HEK293 (cell line): Measurements from ENCODE around the gene PJA2.

ENCODE experiments used
- BCL11A ChIP-seq: fragments of 450-650 bp; formaldehyde crosslinking; IDR thresholded peaks from 2 replicates; pipeline ENCODE4 v1.5.1; 2016; ENCODE audit warnings: low read depth, missing biosample characterization, missing genetic modification characterization
- WT1 ChIP-seq: fragments of 450-650 bp; formaldehyde crosslinking; IDR thresholded peaks from 2 replicates; pipeline ENCODE4 v1.5.1; 2016; ENCODE audit warnings: missing biosample characterization, missing genetic modification characterization
- ZEB2 ChIP-seq: fragments of 450-650 bp; formaldehyde crosslinking; IDR thresholded peaks from 2 replicates; pipeline ENCODE4 v1.5.1; 2016; ENCODE audit warnings: missing biosample characterization, missing genetic modification characterization
- ZFHX2 ChIP-seq: fragments of 450-650 bp; formaldehyde crosslinking; conservative IDR thresholded peaks from 2 replicates; pipeline ENCODE4 v1.5.1; 2016; ENCODE audit warnings: missing biosample characterization, missing genetic modification characterization
- ZFP69B ChIP-seq: fragments of 450-650 bp; formaldehyde crosslinking; IDR thresholded peaks from 2 replicates; pipeline ENCODE4 v1.5.1; 2016; ENCODE audit warnings: missing biosample characterization, missing genetic modification characterization
- ZNF248 ChIP-seq: fragments of 450-650 bp; formaldehyde crosslinking; IDR thresholded peaks from 2 replicates; pipeline ENCODE4 v1.5.1; 2017; ENCODE audit warnings: missing biosample characterization, missing genetic modification characterization
- ZNF274 ChIP-seq, 2 experiments: fragments of 200-500 bp in 1 of 2; fragments of 450-650 bp in 1 of 2; sonication (Bioruptor generic) in 1 of 2; formaldehyde crosslinking in 1 of 2; IDR thresholded peaks; 2 replicates each; pipeline versions ENCODE4 v1.5.1 to v1.6.1; 2014 to 2016; ENCODE audit warnings: borderline replicate concordance in 1 of 2, inconsistent platforms in 1 of 2, low read length in 1 of 2, missing biosample characterization in 1 of 2, missing genetic modification characterization in 1 of 2
- ZNF404 ChIP-seq: fragments of 450-650 bp; formaldehyde crosslinking; IDR thresholded peaks from 2 replicates; pipeline ENCODE4 v1.5.1; 2017; ENCODE audit warnings: missing biosample characterization, missing genetic modification characterization
- ZNF501 ChIP-seq: fragments of 450-650 bp; formaldehyde crosslinking; IDR thresholded peaks from 2 replicates; pipeline ENCODE4 v1.5.1; 2016; ENCODE audit warnings: missing biosample characterization, missing genetic modification characterization
- ZNF529 ChIP-seq: fragments of 450-650 bp; formaldehyde crosslinking; IDR thresholded peaks from 2 replicates; pipeline ENCODE4 v1.5.1; 2017; ENCODE audit warnings: missing genetic modification characterization, missing biosample characterization; ENCODE audit not compliant: insufficient replicate concordance
- ZNF548 ChIP-seq: fragments of 450-650 bp; formaldehyde crosslinking; IDR thresholded peaks from 2 replicates; pipeline ENCODE4 v1.5.1; 2016; ENCODE audit warnings: missing biosample characterization, missing genetic modification characterization
- ZNF549 ChIP-seq: fragments of 450-650 bp; IDR thresholded peaks from 2 replicates; pipeline ENCODE4 v1.5.1; 2018; ENCODE audit warnings: missing biosample characterization, missing genetic modification characterization, mild to moderate bottlenecking, inconsistent platforms, moderate library complexity
- ZNF558 ChIP-seq: fragments of 450-650 bp; formaldehyde crosslinking; IDR thresholded peaks from 2 replicates; pipeline ENCODE4 v1.5.1; 2016; ENCODE audit warnings: missing biosample characterization, missing genetic modification characterization
- ZNF571 ChIP-seq: fragments of 450-650 bp; formaldehyde crosslinking; IDR thresholded peaks from 2 replicates; pipeline ENCODE4 v1.5.0; 2017; ENCODE audit warnings: missing biosample characterization, missing genetic modification characterization
- ZNF624 ChIP-seq: fragments of 450-650 bp; formaldehyde crosslinking; IDR thresholded peaks from 2 replicates; pipeline ENCODE4 v1.5.1; 2017; ENCODE audit warnings: missing biosample characterization, missing genetic modification characterization
- ZNF626 ChIP-seq: fragments of 450-650 bp; sonication (Bioruptor Pico); formaldehyde crosslinking; IDR thresholded peaks from 2 replicates; pipeline ENCODE4 v1.5.1; 2018; ENCODE audit warnings: missing biosample characterization, missing genetic modification characterization, inconsistent platforms
- ZNF670 ChIP-seq: fragments of 450-650 bp; formaldehyde crosslinking; IDR thresholded peaks from 2 replicates; pipeline ENCODE4 v1.5.1; 2016; ENCODE audit warnings: missing biosample characterization, missing genetic modification characterization, low read depth
- ZNF776 ChIP-seq: fragments of 450-650 bp; formaldehyde crosslinking; IDR thresholded peaks from 2 replicates; pipeline ENCODE4 v1.5.0; 2017; ENCODE audit warnings: missing biosample characterization, missing genetic modification characterization, borderline replicate concordance
- ZSCAN16 ChIP-seq: fragments of 450-650 bp; formaldehyde crosslinking; IDR thresholded peaks from 2 replicates; pipeline ENCODE4 v1.5.1; 2016; ENCODE audit warnings: missing biosample characterization, missing genetic modification characterization
- TF ChIP-seq, protein P1 (sequence below): fragments of 450-650 bp; formaldehyde crosslinking; IDR thresholded peaks from 2 replicates; pipeline ENCODE4 v1.5.1; 2016; ENCODE audit warnings: missing biosample characterization, missing genetic modification characterization
- TF ChIP-seq, protein P2 (sequence below): fragments of 450-650 bp; formaldehyde crosslinking; conservative IDR thresholded peaks from 2 replicates; pipeline ENCODE4 v1.5.1; 2016; ENCODE audit warnings: low read depth, missing biosample characterization, missing genetic modification characterization
- TF ChIP-seq, protein P3 (sequence below): fragments of 450-650 bp; formaldehyde crosslinking; IDR thresholded peaks from 2 replicates; pipeline ENCODE4 v1.5.1; 2017; ENCODE audit warnings: missing biosample characterization, missing genetic modification characterization
- TF ChIP-seq, protein P4 (sequence below): fragments of 450-650 bp; formaldehyde crosslinking; IDR thresholded peaks from 2 replicates; pipeline ENCODE4 v1.5.1; 2016; ENCODE audit warnings: missing biosample characterization, missing genetic modification characterization, borderline replicate concordance
- TF ChIP-seq, protein P5 (sequence below): fragments of 450-650 bp; formaldehyde crosslinking; IDR thresholded peaks from 2 replicates; pipeline ENCODE4 v1.5.1; 2017; ENCODE audit warnings: missing biosample characterization, missing genetic modification characterization
- TF ChIP-seq, protein P6 (sequence below): fragments of 450-650 bp; formaldehyde crosslinking; IDR thresholded peaks from 2 replicates; pipeline ENCODE4 v1.5.1; 2016; ENCODE audit warnings: missing biosample characterization, missing genetic modification characterization

Gene PJA2

DNA sequence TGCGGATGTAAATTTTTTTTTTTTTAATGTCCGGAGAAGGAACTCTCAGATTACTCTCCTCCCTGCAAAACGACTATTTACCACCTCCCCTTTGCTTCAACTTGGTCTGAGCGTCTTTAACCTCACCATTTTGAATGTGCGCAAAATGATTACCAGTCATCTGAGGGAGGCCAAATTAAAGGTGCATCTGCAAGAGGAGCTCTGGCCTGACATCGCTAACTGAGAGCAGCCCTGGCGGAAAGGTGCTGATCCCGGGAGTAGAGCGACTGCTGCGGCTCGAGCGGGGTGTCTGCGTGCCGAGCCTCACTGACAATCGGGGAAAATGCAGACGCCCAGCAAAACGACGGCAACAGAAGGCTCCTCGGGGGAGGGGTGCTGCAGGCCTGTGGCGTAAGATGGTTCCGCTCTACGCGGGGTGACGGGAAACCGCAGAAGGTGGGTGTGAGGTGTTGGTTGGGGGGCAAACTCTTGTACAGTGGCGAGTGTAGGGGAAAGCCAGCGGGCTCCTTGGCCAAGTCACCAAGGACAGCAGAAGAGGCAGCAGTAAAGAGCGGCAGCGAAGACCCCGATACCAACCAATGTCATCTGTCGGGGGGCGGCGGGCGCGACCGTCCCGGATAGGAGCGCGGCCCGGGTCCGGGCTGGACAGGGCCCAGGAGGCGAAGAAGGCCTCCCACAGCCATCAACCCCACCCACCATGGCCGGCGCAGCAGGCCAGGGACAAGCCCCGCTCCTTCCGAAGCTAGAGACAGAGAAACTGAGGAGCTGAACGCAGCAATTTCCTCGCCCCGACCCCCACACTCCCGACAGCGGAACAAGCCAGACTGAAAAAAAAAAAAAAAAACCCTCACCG, 557 bp downstream of the PJA2 start (continued):
- TF ChIP-seq ZNF274 (IDR thresholded peaks at IDR 0.05; ENCODE audit: low read length) (no peak), ZNF274 (tag by site-specific recombination; IDR thresholded peaks at IDR 0.05; ENCODE audit: borderline replicate concordance) (no peak), ZNF248 (tag by site-specific recombination) (no peak), ZEB2 (tag by site-specific recombination) (peak; percentile 75), ZFHX2 (no peak), ZNF549 (tag by site-specific recombination) (no peak), ZNF670 (no peak), ZSCAN16 (tag by site-specific recombination) (peak; percentile 34; the same call in 1 of the 2 replicates), ZNF529 (no peak), ZNF626 (tag by site-specific recombination) (no peak), ZNF501 (tag by site-specific recombination) (peak; percentile 84), ZFP69B (tag by site-specific recombination) (0 out of 2 replicates have a peak, but pooled peaks have one; percentile 63), ZNF624 (tag by site-specific recombination) (no peak), ZNF404 (tag by site-specific recombination) (no peak), ZNF776 (tag by site-specific recombination) (no peak), ZNF558 (tag by site-specific recombination) (0 out of 2 replicates have a peak, but pooled peaks have one; percentile 49), ZNF571 (tag by site-specific recombination) (no peak), BCL11A (tag by site-specific recombination) (no peak), WT1 (peak; percentile 22; the same call in 1 of the 2 replicates), ZNF548 (no peak; the same call in 1 of the 2 replicates)
- TF ChIP-seq, protein P1, sequence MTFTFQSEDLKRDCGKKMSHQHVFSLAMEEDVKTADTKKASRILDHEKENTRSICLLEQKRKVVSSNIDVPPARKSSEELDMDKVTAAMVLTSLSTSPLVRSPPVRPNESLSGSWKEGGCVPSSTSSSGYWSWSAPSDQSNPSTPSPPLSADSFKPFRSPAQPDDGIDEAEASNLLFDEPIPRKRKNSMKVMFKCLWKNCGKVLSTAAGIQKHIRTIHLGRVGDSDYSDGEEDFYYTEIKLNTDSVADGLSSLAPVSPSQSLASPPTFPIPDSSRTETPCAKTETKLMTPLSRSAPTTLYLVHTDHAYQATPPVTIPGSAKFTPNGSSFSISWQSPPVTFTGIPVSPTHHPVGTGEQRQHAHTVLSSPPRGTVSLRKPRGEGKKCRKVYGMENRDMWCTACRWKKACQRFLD (tag by site-specific recombination): no peak
- TF ChIP-seq, protein P2, sequence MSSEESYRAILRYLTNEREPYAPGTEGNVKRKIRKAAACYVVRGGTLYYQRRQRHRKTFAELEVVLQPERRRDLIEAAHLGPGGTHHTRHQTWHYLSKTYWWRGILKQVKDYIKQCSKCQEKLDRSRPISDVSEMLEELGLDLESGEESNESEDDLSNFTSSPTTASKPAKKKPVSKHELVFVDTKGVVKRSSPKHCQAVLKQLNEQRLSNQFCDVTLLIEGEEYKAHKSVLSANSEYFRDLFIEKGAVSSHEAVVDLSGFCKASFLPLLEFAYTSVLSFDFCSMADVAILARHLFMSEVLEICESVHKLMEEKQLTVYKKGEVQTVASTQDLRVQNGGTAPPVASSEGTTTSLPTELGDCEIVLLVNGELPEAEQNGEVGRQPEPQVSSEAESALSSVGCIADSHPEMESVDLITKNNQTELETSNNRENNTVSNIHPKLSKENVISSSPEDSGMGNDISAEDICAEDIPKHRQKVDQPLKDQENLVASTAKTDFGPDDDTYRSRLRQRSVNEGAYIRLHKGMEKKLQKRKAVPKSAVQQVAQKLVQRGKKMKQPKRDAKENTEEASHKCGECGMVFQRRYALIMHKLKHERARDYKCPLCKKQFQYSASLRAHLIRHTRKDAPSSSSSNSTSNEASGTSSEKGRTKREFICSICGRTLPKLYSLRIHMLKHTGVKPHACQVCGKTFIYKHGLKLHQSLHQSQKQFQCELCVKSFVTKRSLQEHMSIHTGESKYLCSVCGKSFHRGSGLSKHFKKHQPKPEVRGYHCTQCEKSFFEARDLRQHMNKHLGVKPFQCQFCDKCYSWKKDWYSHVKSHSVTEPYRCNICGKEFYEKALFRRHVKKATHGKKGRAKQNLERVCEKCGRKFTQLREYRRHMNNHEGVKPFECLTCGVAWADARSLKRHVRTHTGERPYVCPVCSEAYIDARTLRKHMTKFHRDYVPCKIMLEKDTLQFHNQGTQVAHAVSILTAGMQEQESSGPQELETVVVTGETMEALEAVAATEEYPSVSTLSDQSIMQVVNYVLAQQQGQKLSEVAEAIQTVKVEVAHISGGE (tag by site-specific recombination): peak; percentile 50
- TF ChIP-seq, protein P3, sequence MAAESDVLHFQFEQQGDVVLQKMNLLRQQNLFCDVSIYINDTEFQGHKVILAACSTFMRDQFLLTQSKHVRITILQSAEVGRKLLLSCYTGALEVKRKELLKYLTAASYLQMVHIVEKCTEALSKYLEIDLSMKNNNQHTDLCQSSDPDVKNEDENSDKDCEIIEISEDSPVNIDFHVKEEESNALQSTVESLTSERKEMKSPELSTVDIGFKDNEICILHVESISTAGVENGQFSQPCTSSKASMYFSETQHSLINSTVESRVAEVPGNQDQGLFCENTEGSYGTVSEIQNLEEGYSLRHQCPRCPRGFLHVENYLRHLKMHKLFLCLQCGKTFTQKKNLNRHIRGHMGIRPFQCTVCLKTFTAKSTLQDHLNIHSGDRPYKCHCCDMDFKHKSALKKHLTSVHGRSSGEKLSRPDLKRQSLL (tag by site-specific recombination): no peak
- TF ChIP-seq, protein P4, sequence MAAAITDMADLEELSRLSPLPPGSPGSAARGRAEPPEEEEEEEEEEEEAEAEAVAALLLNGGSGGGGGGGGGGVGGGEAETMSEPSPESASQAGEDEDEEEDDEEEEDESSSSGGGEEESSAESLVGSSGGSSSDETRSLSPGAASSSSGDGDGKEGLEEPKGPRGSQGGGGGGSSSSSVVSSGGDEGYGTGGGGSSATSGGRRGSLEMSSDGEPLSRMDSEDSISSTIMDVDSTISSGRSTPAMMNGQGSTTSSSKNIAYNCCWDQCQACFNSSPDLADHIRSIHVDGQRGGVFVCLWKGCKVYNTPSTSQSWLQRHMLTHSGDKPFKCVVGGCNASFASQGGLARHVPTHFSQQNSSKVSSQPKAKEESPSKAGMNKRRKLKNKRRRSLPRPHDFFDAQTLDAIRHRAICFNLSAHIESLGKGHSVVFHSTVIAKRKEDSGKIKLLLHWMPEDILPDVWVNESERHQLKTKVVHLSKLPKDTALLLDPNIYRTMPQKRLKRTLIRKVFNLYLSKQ (tag by site-specific recombination): no peak
- TF ChIP-seq, protein P5, sequence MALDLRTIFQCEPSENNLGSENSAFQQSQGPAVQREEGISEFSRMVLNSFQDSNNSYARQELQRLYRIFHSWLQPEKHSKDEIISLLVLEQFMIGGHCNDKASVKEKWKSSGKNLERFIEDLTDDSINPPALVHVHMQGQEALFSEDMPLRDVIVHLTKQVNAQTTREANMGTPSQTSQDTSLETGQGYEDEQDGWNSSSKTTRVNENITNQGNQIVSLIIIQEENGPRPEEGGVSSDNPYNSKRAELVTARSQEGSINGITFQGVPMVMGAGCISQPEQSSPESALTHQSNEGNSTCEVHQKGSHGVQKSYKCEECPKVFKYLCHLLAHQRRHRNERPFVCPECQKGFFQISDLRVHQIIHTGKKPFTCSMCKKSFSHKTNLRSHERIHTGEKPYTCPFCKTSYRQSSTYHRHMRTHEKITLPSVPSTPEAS (tag by site-specific recombination): no peak
- TF ChIP-seq, protein P6, sequence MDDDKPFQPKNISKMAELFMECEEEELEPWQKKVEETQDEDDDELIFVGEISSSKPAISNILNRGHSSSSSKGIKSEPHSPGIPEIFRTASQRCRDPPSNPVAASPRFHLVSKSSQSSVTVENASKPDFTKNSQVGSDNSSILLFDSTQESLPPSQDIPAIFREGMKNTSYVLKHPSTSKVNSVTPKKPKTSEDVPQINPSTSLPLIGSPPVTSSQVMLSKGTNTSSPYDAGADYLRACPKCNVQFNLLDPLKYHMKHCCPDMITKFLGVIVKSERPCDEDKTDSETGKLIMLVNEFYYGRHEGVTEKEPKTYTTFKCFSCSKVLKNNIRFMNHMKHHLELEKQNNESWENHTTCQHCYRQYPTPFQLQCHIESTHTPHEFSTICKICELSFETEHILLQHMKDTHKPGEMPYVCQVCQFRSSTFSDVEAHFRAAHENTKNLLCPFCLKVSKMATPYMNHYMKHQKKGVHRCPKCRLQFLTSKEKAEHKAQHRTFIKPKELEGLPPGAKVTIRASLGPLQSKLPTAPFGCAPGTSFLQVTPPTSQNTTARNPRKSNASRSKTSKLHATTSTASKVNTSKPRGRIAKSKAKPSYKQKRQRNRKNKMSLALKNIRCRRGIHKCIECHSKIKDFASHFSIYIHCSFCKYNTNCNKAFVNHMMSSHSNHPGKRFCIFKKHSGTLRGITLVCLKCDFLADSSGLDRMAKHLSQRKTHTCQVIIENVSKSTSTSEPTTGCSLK (tag by site-specific recombination): no peak
